GM20000 (cell line): ENCODE measurements around the gene CNNM3.

Experiments used
- DNase-seq: peaks from one replicate; pipeline ENCODE4 v3.0.0; 2012; ENCODE audit warnings: low spot score
- TF ChIP-seq, protein P1 (sequence below): IDR thresholded peaks from 2 replicates; pipeline ENCODE4 v1.5.1; 2012; ENCODE audit warnings: mild to moderate bottlenecking, control low read depth; ENCODE audit errors: extremely low read depth, missing control alignments

Gene CNNM3

GRCh38 chr2:96822786-96823185 is 6.7 kb downstream of the CNNM3 start:
- DNase-seq = no peak
- TF ChIP-seq, protein P1, sequence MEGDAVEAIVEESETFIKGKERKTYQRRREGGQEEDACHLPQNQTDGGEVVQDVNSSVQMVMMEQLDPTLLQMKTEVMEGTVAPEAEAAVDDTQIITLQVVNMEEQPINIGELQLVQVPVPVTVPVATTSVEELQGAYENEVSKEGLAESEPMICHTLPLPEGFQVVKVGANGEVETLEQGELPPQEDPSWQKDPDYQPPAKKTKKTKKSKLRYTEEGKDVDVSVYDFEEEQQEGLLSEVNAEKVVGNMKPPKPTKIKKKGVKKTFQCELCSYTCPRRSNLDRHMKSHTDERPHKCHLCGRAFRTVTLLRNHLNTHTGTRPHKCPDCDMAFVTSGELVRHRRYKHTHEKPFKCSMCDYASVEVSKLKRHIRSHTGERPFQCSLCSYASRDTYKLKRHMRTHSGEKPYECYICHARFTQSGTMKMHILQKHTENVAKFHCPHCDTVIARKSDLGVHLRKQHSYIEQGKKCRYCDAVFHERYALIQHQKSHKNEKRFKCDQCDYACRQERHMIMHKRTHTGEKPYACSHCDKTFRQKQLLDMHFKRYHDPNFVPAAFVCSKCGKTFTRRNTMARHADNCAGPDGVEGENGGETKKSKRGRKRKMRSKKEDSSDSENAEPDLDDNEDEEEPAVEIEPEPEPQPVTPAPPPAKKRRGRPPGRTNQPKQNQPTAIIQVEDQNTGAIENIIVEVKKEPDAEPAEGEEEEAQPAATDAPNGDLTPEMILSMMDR = no peak

DNA sequence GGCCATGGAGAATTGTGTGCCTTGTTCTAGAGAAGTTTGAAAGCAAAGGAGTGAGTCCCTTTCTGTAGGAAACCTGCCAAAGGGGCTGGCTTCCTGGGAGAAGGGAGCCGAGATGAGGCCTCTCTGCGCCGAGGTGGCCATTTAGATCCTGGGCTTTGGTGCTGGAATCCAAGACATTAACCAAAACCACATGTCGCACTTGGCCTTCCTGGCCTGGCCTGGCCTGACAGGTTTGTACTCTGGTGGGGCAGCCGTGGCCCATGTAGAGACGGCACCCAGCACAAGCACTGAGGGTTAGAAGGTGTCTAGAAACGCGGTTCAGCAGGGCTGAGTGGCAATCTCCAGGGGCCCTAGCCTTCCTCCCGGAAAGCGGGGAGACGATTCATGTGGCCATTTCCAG is 7.1 kb downstream of the CNNM3 start:
- TF ChIP-seq, protein P1 = no peak
- DNase-seq = no peak

- TF ChIP-seq, protein P1 = no peak
- no peak for DNase-seq
Measured at GRCh38 chr2:96824079-96824870, 8.2 kb downstream of the CNNM3 start.

DNA sequence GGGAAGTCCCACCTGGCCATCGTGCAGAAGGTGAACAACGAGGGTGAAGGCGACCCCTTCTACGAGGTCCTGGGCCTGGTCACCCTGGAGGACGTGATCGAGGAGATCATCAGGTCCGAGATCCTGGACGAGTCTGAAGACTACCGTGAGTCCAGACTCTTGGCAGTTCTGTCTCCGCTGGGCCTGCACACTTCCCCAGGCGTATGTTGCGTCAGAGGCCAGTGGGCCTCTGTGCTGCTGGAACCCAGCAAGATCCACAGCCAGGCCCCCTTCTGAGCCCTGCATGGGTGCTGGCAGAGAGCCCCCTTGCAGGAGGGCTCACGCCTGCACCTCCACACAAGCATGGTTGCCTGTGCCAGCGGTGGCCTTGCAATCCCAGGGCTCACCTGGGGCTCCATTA is 9.0 kb downstream of the CNNM3 start:
- TF ChIP-seq, protein P1 = no peak

DNA sequence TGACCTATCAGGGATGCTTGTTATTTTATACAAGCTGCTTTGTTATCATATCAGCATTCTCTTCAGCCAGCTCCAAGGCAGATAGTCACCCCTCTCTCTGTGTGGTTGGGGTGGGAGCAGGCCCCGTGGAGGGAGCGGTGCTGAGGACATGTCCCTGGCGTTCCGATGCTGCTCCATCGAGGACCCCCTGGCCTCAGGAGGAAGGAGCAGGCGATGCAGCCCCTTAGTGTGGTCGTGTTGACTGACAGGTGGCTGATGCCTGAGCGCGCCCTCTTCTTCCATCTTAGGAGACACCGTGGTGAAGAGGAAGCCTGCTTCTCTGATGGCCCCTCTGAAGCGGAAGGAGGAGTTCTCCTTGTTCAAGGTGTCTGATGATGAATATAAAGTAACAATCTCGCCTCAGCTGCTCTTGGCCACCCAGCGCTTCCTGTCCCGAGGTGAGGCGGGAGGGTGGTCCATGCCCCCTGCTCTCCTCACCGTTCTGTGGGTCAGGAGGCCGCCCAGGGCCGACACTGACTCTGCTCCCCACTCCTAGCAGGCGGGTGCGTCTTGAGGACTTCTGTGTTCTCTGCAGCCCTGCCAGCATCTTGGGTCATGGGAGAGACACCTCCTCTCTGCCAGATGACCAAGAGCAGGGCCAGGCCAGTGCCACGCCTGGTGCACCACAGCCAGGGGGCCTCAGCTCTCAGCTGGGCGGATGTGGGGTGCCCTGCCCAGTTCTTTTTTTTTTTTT is 10.6 kb downstream of the CNNM3 start:
- DNase-seq = no peak

More for the DNA sequence above, 9.0 kb downstream of the CNNM3 start:
- DNase-seq = no peak

GRCh38 chr2:96828436-96828835 is 12.4 kb downstream of the CNNM3 start:
- DNase-seq = no peak
- TF ChIP-seq, protein P1 = no peak

More for the DNA sequence above, 10.6 kb downstream of the CNNM3 start:
- TF ChIP-seq, protein P1 = no peak

- TF ChIP-seq, protein P1 = no peak
- no peak for DNase-seq
Measured at GRCh38 chr2:96828874-96829273, 12.8 kb downstream of the CNNM3 start.
